KBM-7 (cell line): ENCODE results near the gene SLC28A2.
A peak's percentile ranks its signal among the peaks of the same experiment; 100 is the strongest.
"Not testable (repeated sequence)": the region's sequence is repeated elsewhere in the genome, so short reads cannot be mapped to it uniquely, and the experiment has no call there.

Experiments used
- DNase-seq: peaks from one replicate; pipeline ENCODE4 v3.0.0-alpha.2; 2015
- in situ Hi-C: fragments of 300-500 bp; cut with MboI; formaldehyde crosslinking; loops from 2 replicates; pipeline ENCODE4 v1.14.3; 2020; ENCODE audit warnings: low sequenced_read_pairs, low pct_unique_long_range_greater_than_20kb, mixed read lengths

Gene SLC28A2

DNA sequence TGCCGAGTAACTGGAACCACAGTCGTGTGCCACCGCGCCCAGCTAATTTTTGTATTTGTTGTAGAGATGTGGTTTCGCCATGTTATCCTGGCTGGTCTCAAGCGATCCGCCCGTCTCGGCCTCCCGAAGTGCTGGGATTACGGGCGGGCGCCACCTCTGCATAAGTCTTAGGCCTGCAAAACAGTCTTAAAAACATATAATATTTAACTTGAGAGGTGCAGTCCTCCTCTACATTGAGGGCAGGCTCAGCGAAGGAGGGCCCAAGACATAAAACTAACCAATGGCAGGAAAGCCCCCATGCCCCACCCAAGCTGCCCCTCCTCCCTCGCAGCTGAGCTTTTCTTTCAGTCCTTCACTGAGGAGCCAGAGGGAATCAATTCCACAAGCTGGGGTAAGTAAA lies at the start of gene SLC28A2:
Gene SLC28A2 (plus strand): TSS at position 347 of the 400 bp plus-strand sequence. CDS start 982 bp downstream, outside the sequence.
- in situ Hi-C loops: no loop called here
- no peak for DNase-seq

- in situ Hi-C loops: no loop called here
- DNase-seq: no peak
Observed at GRCh38 chr15:45203182-45203581, 48.9 kb upstream of the SLC28A2 start.

DNA sequence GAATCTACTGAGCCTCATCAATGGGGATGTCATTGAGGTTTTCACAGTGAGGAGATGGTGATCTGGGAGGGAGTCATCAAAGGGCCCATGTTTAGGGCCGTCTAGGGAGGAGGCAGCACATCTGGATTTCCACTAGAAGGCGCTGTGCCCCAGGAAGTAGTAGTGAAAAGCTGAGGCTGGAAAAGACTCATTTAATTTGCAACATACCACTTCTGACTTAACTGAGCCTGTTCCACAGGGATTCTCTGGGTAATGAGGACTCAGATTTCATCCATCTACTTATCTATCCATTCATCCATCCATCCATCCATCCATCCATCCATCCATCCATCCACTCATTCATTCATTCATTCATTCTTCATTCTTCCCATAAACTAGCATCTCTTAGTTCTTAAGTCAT lies 46.8 kb upstream of the SLC28A2 start:
- peak; percentile 71 for DNase-seq
- in situ Hi-C loops: no loop called here

- in situ Hi-C loops: no loop called here
- no peak for DNase-seq
Observed at GRCh38 chr15:45212493-45212892, 39.5 kb upstream of the SLC28A2 start.

DNA sequence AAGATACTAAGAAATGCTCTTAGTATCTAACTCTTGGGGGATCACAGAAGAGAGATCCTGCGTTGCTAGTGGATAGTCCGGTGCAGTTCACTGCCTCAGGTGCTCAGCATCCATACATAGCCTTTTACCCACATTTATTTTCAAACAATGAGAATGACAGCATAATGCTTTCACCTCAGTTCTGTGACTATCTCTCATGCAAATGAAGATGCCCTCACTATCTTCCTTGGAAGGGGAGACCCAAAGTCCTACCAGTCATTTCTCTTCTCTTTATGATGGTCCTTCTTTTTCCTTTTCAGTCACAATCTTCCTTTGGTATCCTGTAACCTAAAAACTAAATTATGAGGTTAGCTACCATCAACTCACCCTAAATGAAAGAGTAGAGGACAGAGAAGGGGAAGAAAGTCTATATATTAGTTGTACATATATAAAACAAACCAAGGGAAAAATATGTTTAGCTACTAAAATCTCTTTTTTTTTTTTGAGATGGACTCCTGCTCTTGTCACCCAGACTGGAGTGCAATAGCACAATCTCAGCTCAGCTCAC lies 30.9 kb upstream of the SLC28A2 start:
- DNase-seq: no peak
- in situ Hi-C loops: no loop called here

- no peak for DNase-seq
- in situ Hi-C loops: no loop called here
Observed at GRCh38 chr15:45221967-45222366, 30.1 kb upstream of the SLC28A2 start.

- no peak for DNase-seq
- in situ Hi-C loops: no loop called here
Observed at GRCh38 chr15:45224621-45225217, 27.3 kb upstream of the SLC28A2 start.

DNA sequence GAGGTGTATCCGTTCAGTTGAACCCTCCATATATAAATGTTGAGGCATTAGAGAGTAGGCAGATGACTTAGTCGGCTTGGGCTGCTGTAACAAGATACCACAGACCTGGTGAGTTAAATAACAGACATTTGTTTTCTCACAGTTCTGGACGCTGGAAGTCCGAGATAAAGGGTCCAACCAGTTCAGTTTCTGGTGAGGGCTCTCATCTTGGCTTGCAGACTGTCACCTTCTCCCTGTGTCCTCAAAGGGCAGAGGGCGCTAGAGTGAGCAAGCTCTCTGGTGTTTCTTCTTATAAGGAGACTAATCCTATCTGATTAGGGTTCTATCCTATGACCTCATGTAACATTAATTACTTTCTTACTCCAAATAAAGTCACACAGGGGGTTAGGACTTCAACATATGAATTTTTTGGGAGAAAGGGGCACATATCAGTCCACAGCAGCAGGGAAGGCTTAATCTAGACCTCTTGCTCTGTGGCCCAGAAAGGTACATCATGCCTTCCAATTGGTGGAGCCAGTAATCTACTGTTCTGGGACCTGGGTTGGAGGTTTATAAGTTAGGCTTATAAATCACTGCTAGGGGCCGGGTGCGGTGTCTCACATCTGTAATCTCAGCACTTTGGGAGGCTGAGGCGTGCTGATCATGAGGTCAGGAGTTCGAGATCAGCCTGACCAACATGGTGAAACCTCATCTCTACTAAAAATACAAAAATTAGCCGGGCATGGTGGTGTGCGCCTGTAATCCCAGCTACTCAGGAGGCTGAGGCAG lies 26.3 kb upstream of the SLC28A2 start:
- no peak for DNase-seq
- in situ Hi-C loops: no loop called here

DNA sequence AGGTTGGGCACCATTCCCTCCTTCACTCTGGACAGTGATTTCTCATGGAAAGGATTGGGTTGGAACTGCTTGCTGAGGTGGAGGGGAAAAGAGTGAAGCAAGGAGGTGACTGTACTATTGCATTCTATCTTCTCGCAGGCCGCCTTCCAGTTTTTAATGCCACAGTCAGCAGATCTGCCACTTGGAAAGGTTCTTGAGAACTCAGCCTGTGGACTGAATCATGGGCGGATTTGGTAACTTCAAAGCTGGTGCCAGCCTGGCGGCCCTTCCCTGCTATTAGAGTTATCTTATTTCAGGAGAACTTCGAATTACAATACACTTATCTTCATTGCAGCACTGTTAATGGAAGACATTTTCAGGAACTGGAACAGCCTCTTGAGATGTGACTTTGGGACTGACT lies 23.1 kb upstream of the SLC28A2 start:
- no peak for DNase-seq
- in situ Hi-C loops: no loop called here

DNA sequence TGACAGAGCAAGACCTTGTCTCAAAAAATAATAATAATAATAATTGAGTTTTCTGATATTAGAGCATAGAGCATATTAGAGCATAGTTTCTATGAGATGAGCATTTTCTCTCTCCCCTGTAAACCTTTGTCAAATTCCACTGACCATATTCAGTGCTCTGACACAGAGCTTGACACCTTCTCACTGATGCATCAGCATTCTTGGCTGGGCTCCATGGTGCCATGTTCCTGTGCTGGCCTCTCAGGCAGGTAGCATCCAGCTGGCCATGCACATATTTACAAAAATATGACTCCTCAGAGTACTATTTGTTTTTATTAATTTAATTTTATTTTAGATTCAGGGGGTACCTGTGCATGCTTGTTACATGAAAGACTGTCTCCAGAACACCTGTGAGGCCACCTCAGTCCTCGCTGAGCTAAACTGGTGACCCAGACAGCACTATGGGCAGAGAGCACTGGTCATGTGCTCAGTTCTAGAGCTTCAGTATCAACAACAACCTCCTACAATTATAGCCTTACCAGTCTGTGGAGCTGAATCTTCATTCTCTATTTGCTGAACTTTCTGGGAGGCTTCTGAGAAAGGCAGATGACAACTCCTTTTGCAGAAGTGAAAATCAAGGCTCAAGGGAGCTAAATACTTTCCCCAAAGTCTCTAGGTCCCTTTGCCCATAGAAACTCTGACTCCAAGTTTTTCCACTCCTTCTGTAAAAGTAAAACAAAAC lies 21.6 kb upstream of the SLC28A2 start:
- no peak for DNase-seq
- in situ Hi-C loops: no loop called here

DNA sequence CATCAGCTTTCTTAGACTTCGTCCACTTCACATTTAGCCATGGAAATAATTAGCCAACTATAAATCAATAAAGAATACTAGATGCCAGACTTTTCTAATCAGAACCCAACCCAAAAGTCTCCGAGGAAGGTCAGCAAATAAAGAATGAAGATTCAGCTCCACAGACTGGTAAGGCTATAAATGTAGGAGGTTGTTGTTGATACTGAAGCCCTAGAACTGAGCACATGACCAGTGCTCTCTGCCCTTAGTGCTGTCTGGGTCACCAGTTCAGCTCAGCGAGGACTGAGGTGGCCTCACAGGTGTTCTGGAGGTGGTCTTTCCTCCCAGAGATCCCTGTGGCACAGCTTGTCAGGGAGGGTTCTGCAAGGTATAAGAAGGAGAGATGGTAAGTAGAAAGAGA lies 20.9 kb upstream of the SLC28A2 start:
- in situ Hi-C loops: no loop called here
- DNase-seq: no peak

DNA sequence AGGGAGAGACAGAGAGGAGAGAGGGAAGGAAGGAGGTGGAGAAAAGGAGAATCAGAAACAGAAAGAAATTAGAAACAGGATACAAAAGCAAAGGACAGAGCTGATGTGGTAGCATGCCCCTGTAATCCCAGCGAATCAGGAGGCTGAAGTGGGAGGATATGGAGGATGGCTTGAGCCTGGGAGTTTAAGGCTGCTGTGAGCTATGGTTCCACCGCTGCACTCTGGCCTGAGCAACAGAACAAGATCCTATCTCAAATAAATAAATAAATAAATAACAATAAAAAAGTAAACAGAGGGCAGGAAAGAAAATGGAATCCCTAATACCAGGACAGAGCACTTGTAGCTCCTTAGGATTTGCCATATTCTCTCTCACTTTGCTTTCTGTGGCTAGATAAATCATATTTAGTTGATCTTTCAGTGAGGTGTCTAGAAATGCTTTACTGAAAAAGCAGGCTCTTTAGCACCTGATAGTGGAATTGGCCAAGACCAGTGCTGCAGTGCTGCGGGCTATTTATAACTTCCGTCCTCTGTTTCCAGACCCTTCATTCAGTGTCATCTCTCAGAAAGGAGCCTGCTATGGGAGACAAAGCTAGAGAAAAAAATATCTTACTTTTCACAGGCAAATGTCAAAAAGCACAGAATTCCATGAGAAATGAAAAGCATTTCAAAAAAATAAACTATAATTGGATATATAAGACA lies 20.0 kb upstream of the SLC28A2 start:
- no peak for DNase-seq
- in situ Hi-C loops: no loop called here

- in situ Hi-C loops: no loop called here
- no peak for DNase-seq
Observed at GRCh38 chr15:45234562-45235235, 17.3 kb upstream of the SLC28A2 start.

DNA sequence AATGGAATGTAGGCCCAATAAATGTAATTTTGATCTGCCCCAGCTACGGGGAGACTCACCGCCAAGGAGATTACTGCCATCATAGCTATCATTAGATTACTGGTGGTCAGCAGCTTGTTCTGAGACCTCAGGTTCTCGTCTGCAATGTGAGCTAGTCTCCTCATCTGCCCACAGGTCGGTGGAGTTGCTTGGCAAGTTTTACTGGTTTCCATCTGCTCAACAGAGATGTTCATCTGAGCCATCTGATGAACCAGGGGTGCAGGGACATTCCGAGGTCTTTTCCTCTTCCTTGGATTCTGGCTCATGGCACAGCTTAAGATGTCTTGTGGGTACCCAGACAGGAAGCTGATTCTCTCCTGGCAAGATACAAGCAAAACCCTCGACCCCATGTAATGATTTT lies 15.2 kb upstream of the SLC28A2 start:
- in situ Hi-C loops, DNase-seq: not testable (repeated sequence)

- DNase-seq: peak; percentile 14
- in situ Hi-C loops: no loop called here
Observed at GRCh38 chr15:45242289-45242688, 9.7 kb upstream of the SLC28A2 start.

- DNase-seq: no peak
- in situ Hi-C loops: no loop called here
Observed at GRCh38 chr15:45249125-45249780, 2.8 kb upstream of the SLC28A2 start.

- DNase-seq: no peak
- in situ Hi-C loops: no loop called here
Observed at GRCh38 chr15:45253330-45253729, 1.3 kb downstream of the SLC28A2 start.

DNA sequence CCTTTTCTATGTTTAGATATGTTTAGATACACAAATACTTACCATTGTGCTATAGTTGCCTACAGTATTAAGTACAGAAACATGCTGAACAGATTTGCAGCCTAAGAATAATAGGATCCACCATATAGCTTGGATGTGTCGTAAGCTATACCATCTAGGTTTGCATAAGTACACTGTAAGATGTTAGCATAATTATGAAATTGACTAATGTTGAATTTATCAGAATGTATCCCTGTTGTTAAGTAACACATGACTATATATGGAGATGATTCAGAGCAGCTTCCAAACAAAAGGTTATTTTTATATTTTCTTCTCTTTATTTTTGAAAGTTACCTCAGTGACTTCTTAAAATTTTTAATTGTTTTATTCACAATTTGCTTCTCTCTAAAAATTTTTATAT lies 2.4 kb downstream of the SLC28A2 start:
- in situ Hi-C loops: no loop called here
- DNase-seq: no peak
